ENCODE results near the gene ZW10. TPM values are rescaled to one million over a fixed set of nuclear protein-coding genes. Genes with fewer than 3 reads are reported as not detected.
"Not testable (repeated sequence)": the region's sequence is repeated elsewhere in the genome, so short reads cannot be mapped to it uniquely, and the experiment has no call there.

Gene ZW10
- total RNA-seq, 1 experiment from 2014 or later, result 29.1 TPM

DNA sequence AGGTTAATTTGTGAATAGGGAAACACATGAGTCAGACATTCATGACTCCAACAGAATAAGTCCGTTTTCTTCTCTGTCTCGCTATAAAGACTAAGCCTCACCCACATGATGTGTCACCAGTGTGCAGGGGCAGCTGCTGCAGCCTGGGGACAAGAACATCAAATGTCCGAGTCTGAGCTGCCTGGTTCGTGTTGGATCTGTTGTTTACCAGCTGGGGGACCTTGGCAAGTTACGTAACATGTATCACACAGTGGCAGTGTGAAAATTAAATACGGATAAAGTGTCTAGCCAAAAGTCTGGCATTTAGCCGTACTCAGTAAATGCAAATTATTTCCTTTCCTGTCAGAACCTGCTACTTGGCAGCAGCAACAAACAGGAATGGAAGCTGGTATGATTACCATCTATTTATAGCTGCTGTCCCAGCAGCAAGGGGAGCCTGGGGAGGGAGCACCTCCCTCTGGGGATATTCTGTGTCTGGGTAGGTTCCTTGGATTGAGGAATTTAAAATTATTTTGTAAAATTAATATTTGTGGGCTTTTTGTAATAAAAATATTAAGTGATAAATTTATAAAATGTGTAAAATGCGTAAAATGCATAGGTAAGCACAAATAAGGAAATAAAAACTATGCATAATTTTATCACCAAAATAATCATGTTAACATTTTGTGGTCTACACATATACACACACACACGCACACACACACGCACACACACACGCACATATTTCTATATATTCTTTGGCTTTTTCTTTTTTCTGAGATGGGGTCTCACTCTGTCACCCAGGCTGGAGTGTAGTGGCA, 4.8 kb upstream of the ZW10 start:
- H3K36me3 ChIP-seq (replicated peaks; ENCODE audit: control insufficient read depth, insufficient read depth, low read length), result no peaks in the 10 kb centered on the region
- no peak overlapping the region for H3K4me3 ChIP-seq (ENCODE audit: insufficient read depth, low read depth, low read length)
- no peak for DNase-seq
- no peaks in the 10 kb centered on the region; the same call in 1 of the 2 replicates for H3K27me3 ChIP-seq (ENCODE audit: control insufficient read depth, insufficient read depth, low read length)

DNA sequence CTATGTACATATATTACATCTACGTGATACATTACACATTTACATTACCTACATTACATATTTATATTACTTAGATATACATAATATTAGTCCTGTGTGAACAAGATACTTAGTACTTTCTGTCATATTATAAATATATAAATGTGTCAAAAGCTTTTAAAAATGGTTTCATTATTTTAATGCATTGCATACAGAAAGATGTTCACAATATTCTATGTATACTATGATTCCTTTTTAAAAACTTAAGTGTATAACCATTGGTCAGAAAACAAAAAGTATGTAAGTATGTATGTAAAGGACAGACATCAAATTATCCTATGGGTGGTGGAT, 647 bp upstream of the ZW10 start:
- Histone ChIP-seq H3K27me3 (ENCODE audit: control insufficient read depth, insufficient read depth, low read length) (no peaks in the 10 kb centered on the region; the same call in 1 of the 2 replicates), H3K36me3 (replicated peaks; ENCODE audit: control insufficient read depth, insufficient read depth, low read length) (peaks cover 2% of the 10 kb centered on the region), H3K4me3 (ENCODE audit: insufficient read depth, low read depth, low read length) (peak overlapping the region; percentile 83; the same call in 1 of the 2 replicates)
- DNase-seq, result no peak

DNA sequence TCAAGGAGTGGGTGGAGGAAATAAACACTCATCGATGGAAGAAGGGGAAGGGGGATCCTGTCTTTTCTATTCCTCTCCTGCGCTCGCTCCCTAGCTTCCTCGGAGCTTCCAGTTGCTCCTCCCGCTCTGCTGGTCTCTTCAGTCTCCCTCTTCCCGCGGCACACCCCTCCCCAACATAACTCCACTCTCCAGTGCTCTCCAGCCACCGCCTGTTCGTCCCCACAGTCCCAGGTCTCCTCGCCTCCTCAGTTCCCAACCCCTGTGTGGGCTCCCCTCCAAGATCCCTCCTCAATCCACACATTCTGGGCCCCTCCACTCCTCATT, 438 bp downstream of the ZW10 start:
- Histone ChIP-seq H3K4me3 (ENCODE audit: insufficient read depth, low read depth, low read length) (peak overlapping the region; percentile 83), H3K27me3 (ENCODE audit: control insufficient read depth, insufficient read depth, low read length) (no peaks in the 10 kb centered on the region; the same call in 1 of the 2 replicates), H3K36me3 (replicated peaks; ENCODE audit: control insufficient read depth, insufficient read depth, low read length) (peaks cover 3% of the 10 kb centered on the region)
- peak; percentile 60 for DNase-seq

DNA sequence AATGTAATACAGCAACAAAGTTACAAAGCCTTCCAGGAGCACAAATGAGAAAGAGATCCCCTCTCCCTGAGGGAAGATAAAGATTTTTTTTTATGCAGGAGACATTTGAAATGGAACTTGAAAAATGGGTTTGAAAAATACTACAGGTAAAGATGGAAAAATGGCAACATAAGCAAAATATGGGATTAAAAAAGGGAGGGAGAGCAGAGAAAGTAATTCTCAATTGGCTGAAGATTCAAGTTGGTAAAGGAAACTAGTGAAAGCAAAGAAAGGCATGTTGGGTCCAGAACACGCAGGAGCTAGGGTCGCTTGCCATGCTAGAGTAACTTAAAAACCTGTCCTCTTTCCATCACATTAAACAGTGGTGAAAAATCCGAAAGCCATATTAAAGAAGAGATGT, 1.5 kb downstream of the ZW10 start:
- H3K4me3 ChIP-seq (ENCODE audit: insufficient read depth, low read depth, low read length), result no peak overlapping the region
- H3K36me3 ChIP-seq (replicated peaks; ENCODE audit: control insufficient read depth, insufficient read depth, low read length), result peaks cover 3% of the 10 kb centered on the region
- DNase-seq, result no peak
- H3K27me3 ChIP-seq (ENCODE audit: control insufficient read depth, insufficient read depth, low read length), result no peaks in the 10 kb centered on the region

DNA sequence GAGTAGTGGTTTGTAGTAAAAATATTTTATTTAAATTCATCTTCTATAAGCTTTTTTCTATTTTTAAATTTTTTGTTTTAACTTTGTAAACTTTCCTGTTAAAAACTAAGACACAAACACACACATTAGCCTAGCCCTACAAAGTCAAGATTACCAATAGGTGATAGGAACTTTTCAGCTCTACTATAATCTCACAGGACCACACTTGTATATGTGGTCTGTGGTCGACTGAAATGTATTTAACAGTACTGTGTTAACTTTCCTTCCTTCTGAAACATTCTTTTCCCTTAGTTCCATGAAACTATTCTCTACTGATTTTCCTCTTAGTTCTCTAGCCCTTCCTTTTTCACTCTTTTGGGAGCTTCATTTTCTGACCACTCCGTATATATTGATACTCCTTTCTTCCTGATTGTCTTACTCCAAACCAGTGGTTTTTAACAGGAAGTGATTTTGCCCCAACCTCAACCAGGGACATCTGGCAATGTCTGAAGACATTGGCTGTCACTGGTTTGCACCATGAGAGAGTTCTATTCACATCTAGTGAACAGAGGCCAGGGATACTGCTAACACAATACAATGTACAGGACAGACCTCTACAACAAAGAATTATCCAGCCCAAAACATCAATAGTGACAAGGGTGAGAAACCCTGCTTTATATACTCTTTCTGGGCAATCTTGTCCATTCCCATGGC, 8.8 kb downstream of the ZW10 start:
- H3K27me3 ChIP-seq (ENCODE audit: control insufficient read depth, insufficient read depth, low read length), result no peaks in the 10 kb centered on the region
- no peak overlapping the region for H3K4me3 ChIP-seq (ENCODE audit: insufficient read depth, low read depth, low read length)
- 0 out of 2 replicates have a peak, but pooled peaks cover 1% of the 10 kb centered on the region for H3K36me3 ChIP-seq (replicated peaks; ENCODE audit: control insufficient read depth, insufficient read depth, low read length)
- DNase-seq, result no peak

DNA sequence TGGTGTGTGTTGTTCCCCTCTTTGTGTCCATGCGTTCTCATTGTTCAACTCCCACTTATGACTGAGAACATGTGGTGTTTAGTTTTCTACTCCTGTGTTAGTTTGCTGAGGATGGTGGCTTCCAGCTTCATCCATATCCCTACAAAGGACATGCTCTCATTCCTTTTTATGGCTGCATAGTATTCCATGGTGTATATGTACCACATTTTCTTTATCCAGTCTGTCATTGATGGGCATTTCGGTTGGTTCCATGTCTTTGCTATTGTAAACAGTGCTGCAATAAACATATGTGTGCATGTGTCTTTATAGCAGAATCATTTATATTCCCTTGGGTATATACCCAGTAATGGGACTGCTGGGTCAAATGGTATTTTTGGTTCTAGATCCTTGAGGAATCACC, 10.5 kb downstream of the ZW10 start:
- H3K27me3 ChIP-seq (ENCODE audit: control insufficient read depth, insufficient read depth, low read length); DNase-seq; H3K36me3 ChIP-seq (replicated peaks; ENCODE audit: control insufficient read depth, insufficient read depth, low read length): not testable (repeated sequence)

DNA sequence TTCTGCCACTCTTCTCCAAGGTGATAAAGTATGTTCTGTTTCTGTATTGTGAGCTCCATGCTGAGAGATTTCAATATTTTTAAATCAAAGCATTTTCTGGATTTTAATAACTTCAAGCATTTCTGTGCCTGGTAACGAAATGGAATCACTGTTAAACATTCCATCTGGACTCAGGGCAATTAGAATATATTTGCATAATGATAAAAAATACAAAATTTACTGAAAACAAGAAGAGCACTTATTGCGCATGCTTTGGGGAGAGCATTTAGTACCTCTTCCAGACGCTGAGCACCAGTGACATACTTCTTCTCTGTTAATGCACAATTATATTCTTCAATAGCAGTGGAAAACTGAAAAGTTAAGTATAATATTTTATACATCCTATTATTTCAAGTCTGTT, 13.3 kb downstream of the ZW10 start:
- Histone ChIP-seq H3K27me3 (ENCODE audit: control insufficient read depth, insufficient read depth, low read length) (no peaks in the 10 kb centered on the region), H3K36me3 (replicated peaks; ENCODE audit: control insufficient read depth, insufficient read depth, low read length) (peaks cover 10% of the 10 kb centered on the region), H3K4me3 (ENCODE audit: insufficient read depth, low read depth, low read length) (no peak overlapping the region)
- DNase-seq, result no peak

More for the DNA sequence above, 10.5 kb downstream of the ZW10 start:
- not testable (repeated sequence) for H3K4me3 ChIP-seq (ENCODE audit: insufficient read depth, low read depth, low read length)

DNA sequence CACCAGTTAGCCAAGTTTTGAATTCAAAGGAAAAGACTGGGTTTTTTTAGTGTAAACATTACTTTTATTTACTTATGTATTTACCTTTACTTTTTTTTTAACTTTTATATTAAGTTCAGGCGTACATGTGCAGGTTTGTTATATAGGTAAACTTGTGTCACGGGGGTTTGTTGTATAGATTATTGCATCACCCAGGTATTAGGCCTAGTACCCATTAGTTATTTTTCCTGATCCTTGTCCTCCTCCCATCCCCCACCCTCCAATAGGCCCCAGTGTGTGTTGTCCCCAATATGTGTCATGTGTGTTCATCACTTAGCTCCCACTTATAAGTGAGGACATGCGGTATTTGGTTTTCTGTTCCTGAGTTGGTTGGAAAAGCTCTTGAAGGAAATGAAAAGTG, 20.6 kb downstream of the ZW10 start:
- Histone ChIP-seq H3K4me3 (ENCODE audit: insufficient read depth, low read depth, low read length) (no peak overlapping the region), H3K27me3 (ENCODE audit: control insufficient read depth, insufficient read depth, low read length) (no peaks in the 10 kb centered on the region), H3K36me3 (replicated peaks; ENCODE audit: control insufficient read depth, insufficient read depth, low read length) (peaks cover 2% of the 10 kb centered on the region)
- DNase-seq, result no peak

DNA sequence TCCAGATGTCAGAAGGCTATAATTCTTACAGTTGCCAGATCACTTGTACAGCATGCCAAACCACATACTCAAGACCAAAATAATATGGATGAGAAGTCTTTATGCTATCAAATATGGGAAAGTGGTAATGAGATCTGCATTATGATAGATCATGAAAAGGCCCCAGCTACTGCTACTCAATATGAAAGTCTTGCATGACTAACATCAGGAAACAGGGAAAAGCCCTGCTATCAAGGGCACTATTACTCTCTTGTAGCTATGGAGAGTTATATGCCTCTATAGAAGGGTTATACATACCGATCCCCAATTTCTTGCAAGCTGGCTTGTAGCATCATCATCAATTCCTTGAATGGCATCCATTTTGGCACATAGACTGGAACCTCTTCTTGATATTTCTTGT, 37.2 kb downstream of the ZW10 start:
- Histone ChIP-seq H3K27me3 (ENCODE audit: control insufficient read depth, insufficient read depth, low read length) (no peaks in the 10 kb centered on the region), H3K4me3 (ENCODE audit: insufficient read depth, low read depth, low read length) (no peak overlapping the region), H3K36me3 (replicated peaks; ENCODE audit: control insufficient read depth, insufficient read depth, low read length) (peaks cover 11% of the 10 kb centered on the region)
- no peak for DNase-seq

DNA sequence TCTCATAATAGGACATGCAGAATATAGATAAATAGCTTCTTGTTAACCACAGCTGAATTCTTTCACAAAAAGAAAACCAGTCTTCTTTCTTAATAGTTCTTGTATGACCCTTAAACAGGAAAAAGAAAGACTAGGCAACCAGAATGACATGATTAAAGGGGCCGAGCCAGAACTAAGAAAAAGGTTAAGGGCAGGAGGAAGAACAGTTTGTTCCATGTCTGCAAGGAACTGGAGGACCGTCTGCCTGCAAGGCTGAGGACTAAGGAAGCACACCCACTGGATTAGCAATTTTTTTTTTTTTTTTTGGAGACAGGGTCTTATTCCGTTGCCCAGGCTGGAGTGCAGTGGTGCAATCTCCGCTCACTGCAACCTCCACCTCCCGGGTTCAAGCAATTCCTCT, 41.4 kb downstream of the ZW10 start:
- no peak for DNase-seq
- Histone ChIP-seq H3K4me3 (ENCODE audit: insufficient read depth, low read depth, low read length) (no peak overlapping the region), H3K36me3 (replicated peaks; ENCODE audit: control insufficient read depth, insufficient read depth, low read length) (peaks cover 5% of the 10 kb centered on the region; the same call in 1 of the 2 replicates), H3K27me3 (ENCODE audit: control insufficient read depth, insufficient read depth, low read length) (no peaks in the 10 kb centered on the region)

DNA sequence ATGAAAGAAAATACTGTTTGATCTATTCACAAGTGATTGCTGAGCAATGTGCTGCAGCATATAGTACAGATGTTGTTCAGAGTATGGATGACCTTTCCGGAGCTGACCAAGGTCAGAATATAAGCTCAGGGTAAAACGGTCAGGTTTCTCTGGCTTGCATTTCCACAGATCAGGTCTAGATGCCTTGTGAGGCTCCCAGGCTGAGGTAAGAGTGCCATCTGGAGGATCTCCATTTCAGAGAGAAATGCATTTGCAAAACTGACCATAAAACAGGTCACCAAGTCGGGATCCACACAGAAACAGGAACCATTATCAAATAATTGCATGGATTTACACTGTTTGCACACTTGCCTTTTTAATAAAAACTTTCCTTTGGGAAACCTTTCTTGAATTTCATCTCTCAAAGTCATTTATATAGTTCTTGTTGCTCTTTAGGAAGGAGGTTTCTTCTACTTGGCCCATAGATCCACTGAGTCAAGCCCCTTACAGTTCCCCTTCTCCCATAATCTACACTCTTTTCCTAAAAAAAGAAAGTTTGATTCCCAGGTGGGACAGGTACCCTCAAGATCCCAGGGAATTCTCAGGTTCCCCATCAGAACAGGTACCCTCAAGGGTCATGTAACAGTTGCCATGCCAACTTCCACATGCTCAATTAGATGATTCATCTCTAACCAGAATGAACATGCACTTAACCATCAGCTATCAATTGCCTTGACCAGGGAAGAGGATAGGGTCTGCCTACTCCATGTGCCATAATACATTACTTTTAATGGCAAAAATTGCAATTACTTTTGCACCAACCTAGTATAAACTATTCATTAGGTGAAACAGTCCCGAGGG, 42.4 kb downstream of the ZW10 start:
- H3K36me3 ChIP-seq (replicated peaks; ENCODE audit: control insufficient read depth, insufficient read depth, low read length), result peaks cover 3% of the 10 kb centered on the region; the same call in 1 of the 2 replicates
- DNase-seq, result peak; percentile 51
- H3K27me3 ChIP-seq (ENCODE audit: control insufficient read depth, insufficient read depth, low read length), result no peaks in the 10 kb centered on the region
- no peak overlapping the region for H3K4me3 ChIP-seq (ENCODE audit: insufficient read depth, low read depth, low read length)

DNA sequence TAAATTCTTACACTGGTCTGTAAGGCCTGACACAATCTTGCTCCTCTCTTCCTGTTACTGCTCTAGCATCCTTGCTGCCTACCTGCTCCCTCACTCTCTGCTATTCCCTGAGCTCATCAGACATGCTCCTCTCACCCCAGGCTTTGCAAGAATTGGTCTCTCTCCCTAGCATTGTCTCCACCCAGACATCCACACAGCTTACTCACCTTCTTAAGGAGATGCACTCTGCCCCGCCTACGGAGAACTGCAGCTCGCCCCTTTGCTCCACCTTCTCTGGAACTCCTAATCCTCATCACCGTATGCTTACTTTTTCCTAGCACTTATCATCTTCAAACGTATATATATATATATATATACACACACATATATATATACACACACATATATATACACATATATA, 44.0 kb downstream of the ZW10 start:
- DNase-seq, result no peak
- no peaks in the 10 kb centered on the region for H3K27me3 ChIP-seq (ENCODE audit: control insufficient read depth, insufficient read depth, low read length)
- H3K4me3 ChIP-seq (ENCODE audit: insufficient read depth, low read depth, low read length), result no peak overlapping the region
- H3K36me3 ChIP-seq (replicated peaks; ENCODE audit: control insufficient read depth, insufficient read depth, low read length), result no peaks in the 10 kb centered on the region

DNA sequence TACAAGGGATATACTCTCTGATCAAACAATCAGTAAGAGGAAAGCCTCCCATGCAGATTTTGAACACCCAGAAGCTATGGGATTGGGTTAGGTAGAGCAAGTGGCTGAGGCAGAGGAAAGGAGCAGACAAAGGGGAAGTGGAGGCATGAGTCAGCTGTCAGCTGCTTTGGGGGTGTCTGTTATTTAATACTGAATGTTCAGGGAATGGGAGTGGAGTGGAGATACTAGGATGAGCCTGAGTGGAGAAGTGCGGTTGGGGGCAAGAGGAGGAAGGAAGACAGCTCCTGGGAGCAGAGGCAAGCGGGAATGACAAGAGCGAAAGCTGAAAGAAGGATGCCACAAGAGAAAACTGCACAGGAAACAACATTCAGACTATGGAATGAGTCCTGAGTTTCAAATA, 44.7 kb downstream of the ZW10 start:
- no peaks in the 10 kb centered on the region for H3K36me3 ChIP-seq (replicated peaks; ENCODE audit: control insufficient read depth, insufficient read depth, low read length)
- no peak for DNase-seq
- H3K27me3 ChIP-seq (ENCODE audit: control insufficient read depth, insufficient read depth, low read length), result no peaks in the 10 kb centered on the region
- H3K4me3 ChIP-seq (ENCODE audit: insufficient read depth, low read depth, low read length), result no peak overlapping the region

DNA sequence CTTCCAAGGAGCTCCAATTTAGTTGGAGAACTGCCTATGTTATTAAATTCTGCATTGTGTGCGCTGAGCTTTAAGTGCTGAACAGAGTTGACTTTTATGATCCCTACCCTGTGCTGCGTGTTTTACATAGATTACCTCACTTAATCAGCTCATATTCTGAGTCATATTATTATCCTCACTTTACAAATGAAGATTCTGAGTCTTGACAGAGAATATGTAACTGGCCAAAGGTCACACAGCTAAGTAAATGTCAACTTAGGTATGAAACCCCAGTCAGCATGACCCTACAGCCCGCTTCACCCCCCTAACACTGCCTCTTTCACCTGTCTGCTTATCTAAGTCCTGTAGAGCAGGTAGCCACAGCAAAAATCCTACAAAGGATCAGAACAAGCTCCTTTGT, 47.6 kb downstream of the ZW10 start:
- H3K27me3 ChIP-seq (ENCODE audit: control insufficient read depth, insufficient read depth, low read length), result no peaks in the 10 kb centered on the region
- no peak for DNase-seq
- H3K36me3 ChIP-seq (replicated peaks; ENCODE audit: control insufficient read depth, insufficient read depth, low read length), result no peaks in the 10 kb centered on the region
- H3K4me3 ChIP-seq (ENCODE audit: insufficient read depth, low read depth, low read length), result no peak overlapping the region

DNA sequence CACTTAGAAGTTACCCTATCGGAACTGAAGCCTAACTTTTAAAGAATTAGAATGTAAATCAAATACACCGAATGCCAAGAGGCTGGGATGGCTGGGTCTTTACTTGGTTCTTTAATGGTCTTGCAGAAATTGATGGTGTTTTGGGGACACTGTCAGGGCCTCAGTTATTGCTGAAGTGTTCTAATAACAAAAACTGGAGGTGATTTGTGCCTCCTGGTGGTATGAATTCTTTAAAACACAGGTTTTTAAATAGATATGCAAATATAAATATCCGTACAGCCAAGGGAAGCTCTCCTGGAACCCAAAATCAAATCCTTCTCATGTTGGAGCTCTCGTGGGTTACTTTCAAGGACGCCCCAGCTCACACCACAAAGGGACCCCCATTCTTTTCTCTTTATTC, 48.1 kb downstream of the ZW10 start:
- H3K27me3 ChIP-seq (ENCODE audit: control insufficient read depth, insufficient read depth, low read length), result no peaks in the 10 kb centered on the region
- no peaks in the 10 kb centered on the region for H3K36me3 ChIP-seq (replicated peaks; ENCODE audit: control insufficient read depth, insufficient read depth, low read length)
- DNase-seq, result no peak
- no peak overlapping the region for H3K4me3 ChIP-seq (ENCODE audit: insufficient read depth, low read depth, low read length)

Measured in H7 (cell line).